H9 (cell line): ENCODE data around the gene KRT77. TPM values are rescaled to one million over a fixed set of nuclear protein-coding genes. Genes with fewer than 3 reads are reported as not detected.

Source experiments
- DNase-seq: peaks from one replicate; pipeline ENCODE4 v3.0.0-alpha.2; 2017
- H2AFZ ChIP-seq: one replicate; pipeline ENCODE4 v1.6.1; 2013; ENCODE audit warnings: mild to moderate bottlenecking, low read length, control low read depth, moderate library complexity
- H2AK5ac ChIP-seq: 2 replicates; pipeline ENCODE4 v1.6.1; 2013; ENCODE audit warnings: low read length, control low read depth, mixed read lengths; ENCODE audit not compliant: insufficient read length
- H2BK120ac ChIP-seq: one replicate; pipeline ENCODE4 v1.6.1; 2013; ENCODE audit warnings: low read depth, mild to moderate bottlenecking, low read length, control low read depth, inconsistent platforms; ENCODE audit not compliant: poor library complexity, severe bottlenecking
- H2BK12ac ChIP-seq: 2 replicates; pipeline ENCODE4 v1.6.1; 2013; ENCODE audit warnings: low read length, control low read depth, mixed read lengths, low read depth; ENCODE audit not compliant: insufficient read length
- H2BK15ac ChIP-seq: 2 replicates; pipeline ENCODE4 v1.6.1; 2013; ENCODE audit warnings: low read depth, low read length, control low read depth
- H2BK20ac ChIP-seq: one replicate; pipeline ENCODE4 v1.6.1; 2013; ENCODE audit warnings: low read depth, mild to moderate bottlenecking, low read length, control low read depth, inconsistent platforms; ENCODE audit not compliant: poor library complexity, severe bottlenecking
- H2BK5ac ChIP-seq: 2 replicates; pipeline ENCODE4 v1.6.1; 2013; ENCODE audit warnings: low read length, control low read depth, mixed read lengths; ENCODE audit not compliant: insufficient read length
- H3K14ac ChIP-seq: 2 replicates; pipeline ENCODE4 v1.6.1; 2013; ENCODE audit warnings: low read length, control low read depth; ENCODE audit not compliant: insufficient read depth
- H3K18ac ChIP-seq: 2 replicates; pipeline ENCODE4 v1.6.1; 2013; ENCODE audit warnings: low read depth, mild to moderate bottlenecking, mixed read lengths, low read length, control low read depth; ENCODE audit not compliant: insufficient read length
- H3K23ac ChIP-seq: 2 replicates; pipeline ENCODE4 v1.6.1; 2013; ENCODE audit warnings: low read length, control low read depth, mixed read lengths, low read depth; ENCODE audit not compliant: insufficient read length
- H3K23me2 ChIP-seq: 2 replicates; pipeline ENCODE4 v1.6.1; 2013; ENCODE audit warnings: low read depth, mild to moderate bottlenecking, mixed read lengths, low read length, control low read depth; ENCODE audit not compliant: insufficient read length, poor library complexity, severe bottlenecking
- H3K27ac ChIP-seq: 2 replicates; pipeline ENCODE4 v1.5.1; 2013; ENCODE audit warnings: low read length, control low read depth, mixed read lengths, low read depth; ENCODE audit not compliant: insufficient read length
- H3K27me3 ChIP-seq: 2 replicates; pipeline ENCODE4 v1.6.1; 2013; ENCODE audit warnings: low read length, control low read depth, inconsistent platforms; ENCODE audit not compliant: insufficient read depth
- H3K4ac ChIP-seq: 2 replicates; pipeline ENCODE4 v1.6.1; 2013; ENCODE audit warnings: low read depth, mild to moderate bottlenecking, control low read depth, inconsistent platforms, low read length, moderate library complexity
- H3K4me1 ChIP-seq: 2 replicates; pipeline ENCODE4 v1.6.1; 2013; ENCODE audit warnings: low read length, control low read depth, inconsistent platforms; ENCODE audit not compliant: insufficient read depth
- H3K4me2 ChIP-seq: 2 replicates; pipeline ENCODE4 v1.6.1; 2013; ENCODE audit warnings: low read length, control low read depth, mixed read lengths; ENCODE audit not compliant: insufficient read length, insufficient read depth
- H3K56ac ChIP-seq: 2 replicates; pipeline ENCODE4 v1.6.1; 2013; ENCODE audit warnings: low read depth, mild to moderate bottlenecking, mixed read lengths, low read length, control low read depth; ENCODE audit not compliant: insufficient read length
- H3K79me1 ChIP-seq: 2 replicates; pipeline ENCODE4 v1.6.1; 2013; ENCODE audit warnings: low read depth, mild to moderate bottlenecking, moderate library complexity, low read length, control low read depth, inconsistent platforms; ENCODE audit not compliant: insufficient read depth, poor library complexity, severe bottlenecking
- H3K79me2 ChIP-seq: 2 replicates; pipeline ENCODE4 v1.6.1; 2013; ENCODE audit warnings: low read length, control low read depth, inconsistent platforms; ENCODE audit not compliant: insufficient read depth
- H3K9ac ChIP-seq: 2 replicates; pipeline ENCODE4 v1.6.1; 2013; ENCODE audit warnings: low read length, control low read depth, mixed read lengths; ENCODE audit not compliant: insufficient read length; ENCODE audit errors: extremely low read depth
- H3K9me3 ChIP-seq: one replicate; pipeline ENCODE4 v1.6.1; 2013; ENCODE audit warnings: low read depth, low read length, inconsistent platforms; ENCODE audit not compliant: control insufficient read depth
- H3T11ph ChIP-seq: one replicate; pipeline ENCODE4 v1.6.1; 2013; ENCODE audit warnings: mild to moderate bottlenecking, low read length, control low read depth, inconsistent platforms
- H4K20me1 ChIP-seq: one replicate; pipeline ENCODE4 v1.6.1; 2013; ENCODE audit not compliant: control insufficient read depth, insufficient read length, insufficient read depth
- H4K5ac ChIP-seq: 2 replicates; pipeline ENCODE4 v1.6.1; 2013; ENCODE audit warnings: low read depth, mild to moderate bottlenecking, mixed read lengths, low read length, control low read depth; ENCODE audit not compliant: insufficient read length
- H4K8ac ChIP-seq: replicated peaks from 2 replicates; pipeline ENCODE4 v1.6.1; 2013; ENCODE audit warnings: low read length, control low read depth, mixed read lengths, low read depth; ENCODE audit not compliant: insufficient read length
- H4K91ac ChIP-seq: 2 replicates; pipeline ENCODE4 v1.6.1; 2013; ENCODE audit warnings: low read depth, mild to moderate bottlenecking, moderate library complexity, mixed read lengths, low read length, control low read depth; ENCODE audit not compliant: insufficient read length
- H3K27ac Mint-ChIP-seq, 3 experiments: 2 replicates in 2 of 3; 3 replicates in 1 of 3; pipeline ENCODE4 v1.8.0; 2020 to 2021; ENCODE audit warnings: mixed read lengths in 3 of 3, mild to moderate bottlenecking in 1 of 3, moderate library complexity in 1 of 3
- H3K27me3 Mint-ChIP-seq: 2 replicates; pipeline ENCODE4 v1.8.0; 2021; ENCODE audit warnings: low read depth, mild to moderate bottlenecking, moderate library complexity, mixed read lengths
- H3K36me3 Mint-ChIP-seq, 3 experiments: 2 replicates in 2 of 3; 3 replicates in 1 of 3; pipeline ENCODE4 v1.8.0; 2020 to 2021; ENCODE audit warnings: low read depth in 3 of 3, mixed read lengths in 3 of 3; ENCODE audit not compliant: insufficient read depth in 1 of 3
- H3K4me1 Mint-ChIP-seq, 2 experiments: 2 replicates each; pipeline ENCODE4 v1.8.0; 2020; ENCODE audit warnings: mixed read lengths in 2 of 2
- H3K4me3 Mint-ChIP-seq, 2 experiments: 2 replicates in 1 of 2; 3 replicates in 1 of 2; pipeline ENCODE4 v1.8.0; 2020 to 2021; ENCODE audit warnings: mild to moderate bottlenecking in 2 of 2, mixed read lengths in 2 of 2, moderate library complexity in 1 of 2
- H3K9me3 Mint-ChIP-seq, 2 experiments: 2 replicates in 1 of 2; 3 replicates in 1 of 2; pipeline ENCODE4 v1.8.0; 2020; ENCODE audit warnings: mild to moderate bottlenecking in 2 of 2, mixed read lengths in 2 of 2, moderate library complexity in 1 of 2
- CTCF ChIP-seq: fragments of 200-600 bp; sonication (generic); conservative IDR thresholded peaks from 3 replicates; pipeline ENCODE4 v1.8.0; 2021; ENCODE audit warnings: antibody characterized with exemption, mild to moderate bottlenecking
- WGBS: extraction: QIAGEN DNeasy Blood & Tissue Kit; methylation state at CpG from one replicate; pipeline ENCODE4 v1.1.7; 2013; ENCODE audit warnings: missing lambda C conversion rate, low lambda C conversion rate, mixed read lengths; ENCODE audit not compliant: insufficient read length; ENCODE audit errors: extremely low coverage; 5-methylcytosine and 5-hydroxymethylcytosine counted together
- total RNA-seq: library from RNA; stranded (reverse); gene quantifications from 2 replicates; pipeline ENCODE4 v1.2.1, GENCODE V29; 2021

KRT77 gene
- total RNA-seq, 1 experiment from 2014 or later: not detected

DNA sequence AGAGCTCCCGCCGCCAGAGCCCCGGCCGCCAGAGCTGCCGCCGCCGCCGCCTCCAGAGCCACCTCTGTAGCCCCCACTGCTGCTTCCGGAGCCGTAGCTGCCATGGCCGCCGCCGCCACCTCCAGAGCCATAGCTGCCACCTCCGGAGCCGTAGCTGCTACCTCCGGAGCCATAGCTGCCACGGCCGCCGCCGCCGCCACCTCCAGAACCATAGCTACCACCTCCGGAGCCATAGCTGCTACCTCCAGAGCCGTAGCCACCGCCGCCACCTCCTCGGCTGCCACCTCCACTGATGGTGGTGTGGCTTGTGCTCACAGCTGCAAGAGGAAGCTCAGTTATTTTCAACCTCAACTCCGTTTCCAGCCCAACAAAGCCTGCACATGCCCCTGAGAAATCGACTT is 28.0 kb downstream of the KRT77 start:
- DNase-seq: no peak
- Histone ChIP-seq H3K56ac (no peak overlapping the region), H2AK5ac (no peak overlapping the region), H4K91ac (no peak overlapping the region), H3K79me2 (no peaks in the 10 kb centered on the region), H3K4me2 (no peak overlapping the region), H3K23me2 (no peaks in the 10 kb centered on the region), H2BK15ac (no peak overlapping the region), H3K9me3 (no peaks in the 10 kb centered on the region), H3K27ac (no peak overlapping the region), H2BK12ac (no peak overlapping the region), H3T11ph (no peak overlapping the region), H2BK120ac (no peak overlapping the region), H3K79me1 (no peaks in the 10 kb centered on the region), H3K4me1 (no peaks in the 10 kb centered on the region), H4K8ac (no peak overlapping the region), H4K5ac (no peak overlapping the region), H3K23ac (no peak overlapping the region), H3K4ac (no peak overlapping the region), H2BK20ac (no peak overlapping the region), H3K27me3 (no peaks in the 10 kb centered on the region), H3K14ac (peak overlapping the region; percentile 58; the same call in 1 of the 2 replicates), H3K9ac (no peak overlapping the region), H2BK5ac (no peak overlapping the region), H2AFZ (no peak overlapping the region), H3K18ac (no peak overlapping the region), H4K20me1 (no peaks in the 10 kb centered on the region)
- Mint-ChIP-seq H3K4me3 (no peak overlapping the region), H3K4me1 (no peaks in the 10 kb centered on the region), H3K27me3 (peaks cover 19% of the 10 kb centered on the region), H3K36me3 (no peaks in the 10 kb centered on the region), H3K9me3 (no peaks in the 10 kb centered on the region), H3K27ac (no peak overlapping the region)
- TF ChIP-seq CTCF: no peak
- no CpG with 5 or more reads among the region's 28 CpGs for WGBS
